HL-60 (cell line): ENCODE measurements around the gene LAMA1.

Source experiments
- GABPA ChIP-seq: IDR thresholded peaks from 2 replicates; pipeline ENCODE4 v1.6.1; 2012; ENCODE audit warnings: low read depth
- POLR2AphosphoS5 ChIP-seq: IDR thresholded peaks from 2 replicates; pipeline ENCODE4 v1.6.1; 2012; ENCODE audit warnings: low read depth
- REST ChIP-seq: IDR thresholded peaks from 2 replicates; pipeline ENCODE4 v1.6.1; 2012; ENCODE audit warnings: low read depth; ENCODE audit not compliant: insufficient replicate concordance
- TF ChIP-seq, protein P1 (sequence below): IDR thresholded peaks from one replicate; pipeline ENCODE4 v1.5.1; 2011; ENCODE audit warnings: low read length, control low read depth, inconsistent platforms; ENCODE audit not compliant: insufficient read depth

- TF ChIP-seq POLR2AphosphoS5 (no peak), GABPA (no peak), REST (no peak)
- TF ChIP-seq, protein P1, sequence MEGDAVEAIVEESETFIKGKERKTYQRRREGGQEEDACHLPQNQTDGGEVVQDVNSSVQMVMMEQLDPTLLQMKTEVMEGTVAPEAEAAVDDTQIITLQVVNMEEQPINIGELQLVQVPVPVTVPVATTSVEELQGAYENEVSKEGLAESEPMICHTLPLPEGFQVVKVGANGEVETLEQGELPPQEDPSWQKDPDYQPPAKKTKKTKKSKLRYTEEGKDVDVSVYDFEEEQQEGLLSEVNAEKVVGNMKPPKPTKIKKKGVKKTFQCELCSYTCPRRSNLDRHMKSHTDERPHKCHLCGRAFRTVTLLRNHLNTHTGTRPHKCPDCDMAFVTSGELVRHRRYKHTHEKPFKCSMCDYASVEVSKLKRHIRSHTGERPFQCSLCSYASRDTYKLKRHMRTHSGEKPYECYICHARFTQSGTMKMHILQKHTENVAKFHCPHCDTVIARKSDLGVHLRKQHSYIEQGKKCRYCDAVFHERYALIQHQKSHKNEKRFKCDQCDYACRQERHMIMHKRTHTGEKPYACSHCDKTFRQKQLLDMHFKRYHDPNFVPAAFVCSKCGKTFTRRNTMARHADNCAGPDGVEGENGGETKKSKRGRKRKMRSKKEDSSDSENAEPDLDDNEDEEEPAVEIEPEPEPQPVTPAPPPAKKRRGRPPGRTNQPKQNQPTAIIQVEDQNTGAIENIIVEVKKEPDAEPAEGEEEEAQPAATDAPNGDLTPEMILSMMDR = no peak
Observed at GRCh38 chr18:6939972-6940371, 177.6 kb downstream of the LAMA1 start.
